IMR-90 (cell line): Measurements from ENCODE around the gene KIF4B.

Source experiments
- BHLHE40 ChIP-seq: fragments of 150-350 bp; IDR thresholded peaks from 2 replicates; pipeline ENCODE4 v1.6.1; 2016; ENCODE audit warnings: mild to moderate bottlenecking, low read depth, low read length
- CHD1 ChIP-seq: IDR thresholded peaks from 2 replicates; pipeline ENCODE4 v1.6.1; 2012; ENCODE audit warnings: low read depth, low read length, improper control_type of control experiment
- FOS ChIP-seq: fragments of 150-350 bp; IDR thresholded peaks from 2 replicates; pipeline ENCODE4 v1.6.1; 2016; ENCODE audit warnings: low read depth, low read length
- MAFK ChIP-seq: IDR thresholded peaks from 2 replicates; pipeline ENCODE4 v1.6.1; 2012; ENCODE audit warnings: low read depth, low read length, improper control_type of control experiment
- MXI1 ChIP-seq: IDR thresholded peaks from 2 replicates; pipeline ENCODE4 v1.6.1; 2012; ENCODE audit warnings: low read depth, mild to moderate bottlenecking, low read length, moderate library complexity, borderline replicate concordance
- POLR2A ChIP-seq: IDR thresholded peaks from 2 replicates; pipeline ENCODE4 v1.6.1; 2012; ENCODE audit warnings: mild to moderate bottlenecking, low read depth, low read length
- RAD21 ChIP-seq: IDR thresholded peaks from 2 replicates; pipeline ENCODE4 v1.6.1; 2012; ENCODE audit warnings: low read length, improper control_type of control experiment
- RCOR1 ChIP-seq: IDR thresholded peaks from 2 replicates; pipeline ENCODE4 v1.6.1; 2012; ENCODE audit warnings: mild to moderate bottlenecking, low read length, improper control_type of control experiment; ENCODE audit not compliant: insufficient replicate concordance
- RFX5 ChIP-seq: IDR thresholded peaks from 2 replicates; pipeline ENCODE4 v1.8.0; 2012; ENCODE audit warnings: low read depth, mild to moderate bottlenecking, low read length, moderate library complexity
- TF ChIP-seq, protein P1 (sequence below): conservative IDR thresholded peaks from 2 replicates; pipeline ENCODE4 v1.5.1; 2012; ENCODE audit warnings: mild to moderate bottlenecking, low read depth, low read length, improper control_type of control experiment
- TF ChIP-seq, protein P2 (sequence below): fragments of 150-350 bp; IDR thresholded peaks from 2 replicates; pipeline ENCODE4 v1.6.1; 2017; ENCODE audit warnings: mild to moderate bottlenecking, antibody characterized with exemption, low read length, low read depth

DNA sequence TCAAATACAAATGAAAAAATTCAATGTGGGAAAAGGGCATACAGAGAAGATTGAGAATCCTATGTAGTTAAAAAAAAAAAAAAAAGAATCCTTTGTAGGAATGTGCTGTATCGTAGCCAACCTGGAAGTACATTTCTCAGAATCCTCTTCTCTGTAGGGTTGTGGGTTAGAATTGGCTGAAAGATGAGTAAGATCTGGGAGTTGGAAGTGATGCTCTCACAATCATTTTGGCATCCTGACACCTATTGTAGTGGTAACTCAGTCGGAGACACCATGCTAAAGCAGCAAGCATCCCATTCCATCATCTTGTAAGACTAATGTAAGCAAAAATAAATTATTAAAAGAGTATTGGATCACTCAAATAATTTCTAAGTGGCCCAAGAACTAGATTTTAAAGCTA lies 42.1 kb upstream of the KIF4B start:
- TF ChIP-seq, protein P1, sequence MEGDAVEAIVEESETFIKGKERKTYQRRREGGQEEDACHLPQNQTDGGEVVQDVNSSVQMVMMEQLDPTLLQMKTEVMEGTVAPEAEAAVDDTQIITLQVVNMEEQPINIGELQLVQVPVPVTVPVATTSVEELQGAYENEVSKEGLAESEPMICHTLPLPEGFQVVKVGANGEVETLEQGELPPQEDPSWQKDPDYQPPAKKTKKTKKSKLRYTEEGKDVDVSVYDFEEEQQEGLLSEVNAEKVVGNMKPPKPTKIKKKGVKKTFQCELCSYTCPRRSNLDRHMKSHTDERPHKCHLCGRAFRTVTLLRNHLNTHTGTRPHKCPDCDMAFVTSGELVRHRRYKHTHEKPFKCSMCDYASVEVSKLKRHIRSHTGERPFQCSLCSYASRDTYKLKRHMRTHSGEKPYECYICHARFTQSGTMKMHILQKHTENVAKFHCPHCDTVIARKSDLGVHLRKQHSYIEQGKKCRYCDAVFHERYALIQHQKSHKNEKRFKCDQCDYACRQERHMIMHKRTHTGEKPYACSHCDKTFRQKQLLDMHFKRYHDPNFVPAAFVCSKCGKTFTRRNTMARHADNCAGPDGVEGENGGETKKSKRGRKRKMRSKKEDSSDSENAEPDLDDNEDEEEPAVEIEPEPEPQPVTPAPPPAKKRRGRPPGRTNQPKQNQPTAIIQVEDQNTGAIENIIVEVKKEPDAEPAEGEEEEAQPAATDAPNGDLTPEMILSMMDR, result no peak
- TF ChIP-seq RFX5, result no peak
- TF ChIP-seq BHLHE40, result no peak
- no peak for TF ChIP-seq MAFK
- TF ChIP-seq POLR2A, result no peak
- TF ChIP-seq FOS, result no peak
- TF ChIP-seq, protein P2, sequence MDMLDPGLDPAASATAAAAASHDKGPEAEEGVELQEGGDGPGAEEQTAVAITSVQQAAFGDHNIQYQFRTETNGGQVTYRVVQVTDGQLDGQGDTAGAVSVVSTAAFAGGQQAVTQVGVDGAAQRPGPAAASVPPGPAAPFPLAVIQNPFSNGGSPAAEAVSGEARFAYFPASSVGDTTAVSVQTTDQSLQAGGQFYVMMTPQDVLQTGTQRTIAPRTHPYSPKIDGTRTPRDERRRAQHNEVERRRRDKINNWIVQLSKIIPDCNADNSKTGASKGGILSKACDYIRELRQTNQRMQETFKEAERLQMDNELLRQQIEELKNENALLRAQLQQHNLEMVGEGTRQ, result no peak
- no peak for TF ChIP-seq CHD1
- TF ChIP-seq RAD21, result no peak
- no peak for TF ChIP-seq RCOR1
- TF ChIP-seq MXI1, result no peak
